Measurements from ENCODE around the gene NSG1. TPM values are rescaled to one million over a fixed set of nuclear protein-coding genes. Genes with fewer than 3 reads are reported as not detected.

The NSG1 gene
- total RNA-seq, 1 donor from 2014 or later = 41.6 TPM

DNA sequence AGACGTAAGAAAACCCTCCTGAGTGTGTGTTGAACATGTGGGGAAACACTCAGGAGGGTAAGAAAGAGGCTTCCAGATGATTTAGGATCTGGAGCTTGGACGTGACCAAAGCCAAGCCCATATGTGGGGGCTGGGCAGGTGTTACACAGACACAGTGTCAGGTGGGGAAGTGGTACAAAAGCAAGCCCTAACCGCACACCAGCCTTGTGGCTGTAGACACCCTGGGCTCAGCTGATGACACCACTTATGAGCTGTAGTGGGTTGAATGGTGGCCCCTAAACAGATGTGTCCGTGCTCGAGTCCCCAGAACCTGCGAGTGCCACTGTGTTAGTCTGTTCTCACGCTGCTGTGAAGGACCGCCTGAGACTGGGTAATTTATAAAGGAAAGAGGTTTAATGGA, 25.0 kb upstream of the NSG1 start:
- Histone ChIP-seq H3K36me3 (no peaks in the 10 kb centered on the region), H3K27ac (no peak overlapping the region), H2AFZ (replicated peaks) (no peak overlapping the region), H3K9me3 (ENCODE audit: low read depth) (no peaks in the 10 kb centered on the region), H3K4me3 (no peak overlapping the region), H3K4me1 (peaks cover 6% of the 10 kb centered on the region), H3F3A (ENCODE audit: low read depth) (peaks cover 8% of the 10 kb centered on the region), H3K4me2 (no peak overlapping the region), H3K27me3 (no peaks in the 10 kb centered on the region), H3K79me2 (ENCODE audit: low read depth) (no peaks in the 10 kb centered on the region), H4K20me1 (ENCODE audit: low read depth) (no peaks in the 10 kb centered on the region), H3K9ac (no peak overlapping the region)
- peak overlapping the region; percentile 8 for H3K4me3 Mint-ChIP-seq
- TF ChIP-seq, protein P1, sequence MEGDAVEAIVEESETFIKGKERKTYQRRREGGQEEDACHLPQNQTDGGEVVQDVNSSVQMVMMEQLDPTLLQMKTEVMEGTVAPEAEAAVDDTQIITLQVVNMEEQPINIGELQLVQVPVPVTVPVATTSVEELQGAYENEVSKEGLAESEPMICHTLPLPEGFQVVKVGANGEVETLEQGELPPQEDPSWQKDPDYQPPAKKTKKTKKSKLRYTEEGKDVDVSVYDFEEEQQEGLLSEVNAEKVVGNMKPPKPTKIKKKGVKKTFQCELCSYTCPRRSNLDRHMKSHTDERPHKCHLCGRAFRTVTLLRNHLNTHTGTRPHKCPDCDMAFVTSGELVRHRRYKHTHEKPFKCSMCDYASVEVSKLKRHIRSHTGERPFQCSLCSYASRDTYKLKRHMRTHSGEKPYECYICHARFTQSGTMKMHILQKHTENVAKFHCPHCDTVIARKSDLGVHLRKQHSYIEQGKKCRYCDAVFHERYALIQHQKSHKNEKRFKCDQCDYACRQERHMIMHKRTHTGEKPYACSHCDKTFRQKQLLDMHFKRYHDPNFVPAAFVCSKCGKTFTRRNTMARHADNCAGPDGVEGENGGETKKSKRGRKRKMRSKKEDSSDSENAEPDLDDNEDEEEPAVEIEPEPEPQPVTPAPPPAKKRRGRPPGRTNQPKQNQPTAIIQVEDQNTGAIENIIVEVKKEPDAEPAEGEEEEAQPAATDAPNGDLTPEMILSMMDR (IDR thresholded peaks at IDR 0.05) = no peak
- TF ChIP-seq EZH2 (IDR thresholded peaks at IDR 0.05) (no peak), EZH2phosphoT487 (IDR thresholded peaks at IDR 0.05) (no peak)
- no peaks in the 10 kb centered on the region for H3K36me3 Mint-ChIP-seq
- peaks cover 41% of the 10 kb centered on the region for H3K4me1 Mint-ChIP-seq
- DNase-seq (ENCODE audit: low spot score) = no peak
- H3K27me3 Mint-ChIP-seq (ENCODE audit: insufficient read depth, low read depth) = peaks cover 36% of the 10 kb centered on the region
- no peak overlapping the region for H3K27ac Mint-ChIP-seq
- peaks cover 16% of the 10 kb centered on the region for H3K9me3 Mint-ChIP-seq

DNA sequence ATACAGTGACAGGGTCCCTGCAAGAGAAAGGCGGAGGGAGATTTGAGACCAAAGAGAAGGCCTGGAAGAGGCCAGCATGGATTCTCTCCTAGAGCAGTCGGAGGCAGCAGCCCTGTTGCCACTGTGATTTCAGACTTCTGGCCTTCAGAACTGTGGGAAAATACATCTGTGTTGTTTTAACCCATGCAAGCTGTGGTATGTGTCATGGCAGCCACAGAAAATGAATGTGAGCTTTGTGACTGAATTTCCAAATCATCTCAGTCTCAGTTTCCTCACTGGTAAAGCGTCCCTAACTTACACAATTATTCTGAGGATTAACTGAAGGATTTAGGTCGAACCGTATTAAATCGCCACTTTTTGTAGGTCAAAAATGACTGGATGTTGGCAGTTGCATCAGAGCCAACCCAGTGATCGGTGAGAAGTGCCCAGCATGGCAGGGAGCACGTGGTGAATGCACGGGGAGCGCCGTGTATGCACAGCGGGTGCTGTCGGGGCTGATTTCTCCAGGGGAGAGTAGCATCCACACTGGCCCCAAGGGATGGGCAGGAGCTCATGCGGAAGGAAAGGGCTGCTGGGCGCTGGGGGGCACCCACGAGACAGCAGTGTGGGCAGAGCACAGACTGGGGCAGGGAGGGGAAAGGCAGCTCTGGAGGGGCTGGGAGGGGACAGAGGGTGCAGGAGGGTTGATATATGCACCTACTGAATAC, 23.8 kb upstream of the NSG1 start:
- peaks cover 8% of the 10 kb centered on the region for H3F3A ChIP-seq (ENCODE audit: low read depth)
- H3K27me3 Mint-ChIP-seq (ENCODE audit: insufficient read depth, low read depth) = peaks cover 30% of the 10 kb centered on the region

DNA sequence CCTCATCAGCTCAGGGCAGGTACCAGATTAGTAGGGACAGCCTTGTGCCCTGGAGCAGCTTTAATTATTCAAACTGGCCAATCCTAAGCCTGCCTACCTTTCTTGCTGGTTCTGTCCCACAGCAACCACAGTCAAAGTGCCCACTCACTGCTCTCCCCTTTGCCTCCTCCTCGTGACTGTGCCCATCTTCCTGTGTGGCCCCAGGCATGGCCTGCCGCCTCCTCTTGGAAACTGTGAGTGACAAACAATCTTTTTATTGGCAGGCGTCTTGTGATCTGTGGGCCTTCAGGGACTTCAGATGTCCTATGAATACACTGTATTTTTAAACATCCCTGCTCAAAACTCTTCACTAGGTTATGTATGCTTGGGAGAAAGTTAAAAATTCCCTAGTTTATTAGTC, 22.8 kb upstream of the NSG1 start:
- Histone ChIP-seq H3K9ac (no peak overlapping the region), H2AFZ (replicated peaks) (no peak overlapping the region), H3K4me2 (no peak overlapping the region), H3K36me3 (no peaks in the 10 kb centered on the region), H3K27ac (no peak overlapping the region), H3K27me3 (no peaks in the 10 kb centered on the region), H3K4me1 (no peaks in the 10 kb centered on the region), H3F3A (ENCODE audit: low read depth) (peaks cover under 1% of the 10 kb centered on the region), H3K79me2 (ENCODE audit: low read depth) (no peaks in the 10 kb centered on the region), H4K20me1 (ENCODE audit: low read depth) (no peaks in the 10 kb centered on the region), H3K4me3 (no peak overlapping the region), H3K9me3 (ENCODE audit: low read depth) (no peaks in the 10 kb centered on the region)
- no peak for TF ChIP-seq EZH2 (IDR thresholded peaks at IDR 0.05)
- TF ChIP-seq, protein P1 (IDR thresholded peaks at IDR 0.05) = no peak
- TF ChIP-seq EZH2phosphoT487 (IDR thresholded peaks at IDR 0.05) = no peak
- H3K9me3 Mint-ChIP-seq = peaks cover 16% of the 10 kb centered on the region
- DNase-seq (ENCODE audit: low spot score) = no peak
- H3K27me3 Mint-ChIP-seq (ENCODE audit: insufficient read depth, low read depth) = peaks cover 34% of the 10 kb centered on the region
- H3K36me3 Mint-ChIP-seq = no peaks in the 10 kb centered on the region
- H3K4me3 Mint-ChIP-seq = no peak overlapping the region
- H3K4me1 Mint-ChIP-seq = peaks cover 26% of the 10 kb centered on the region
- no peak overlapping the region for H3K27ac Mint-ChIP-seq

More for the DNA sequence above, 23.8 kb upstream of the NSG1 start:
- Histone ChIP-seq H3K36me3 (no peaks in the 10 kb centered on the region), H3K9me3 (ENCODE audit: low read depth) (no peaks in the 10 kb centered on the region), H3K79me2 (ENCODE audit: low read depth) (no peaks in the 10 kb centered on the region), H3K27me3 (no peaks in the 10 kb centered on the region), H3K4me2 (no peak overlapping the region), H3K4me1 (peaks cover 4% of the 10 kb centered on the region), H3K9ac (no peak overlapping the region), H3K27ac (no peak overlapping the region), H4K20me1 (ENCODE audit: low read depth) (no peaks in the 10 kb centered on the region), H2AFZ (replicated peaks) (no peak overlapping the region), H3K4me3 (no peak overlapping the region)
- peak overlapping the region; percentile 54 for H3K4me3 Mint-ChIP-seq
- DNase-seq (ENCODE audit: low spot score) = no peak
- H3K9me3 Mint-ChIP-seq = peaks cover 16% of the 10 kb centered on the region
- H3K36me3 Mint-ChIP-seq = no peaks in the 10 kb centered on the region
- peak overlapping the region; percentile 86 for H3K27ac Mint-ChIP-seq
- TF ChIP-seq, protein P1 (IDR thresholded peaks at IDR 0.05) = no peak
- TF ChIP-seq EZH2 (IDR thresholded peaks at IDR 0.05) = no peak
- TF ChIP-seq EZH2phosphoT487 (IDR thresholded peaks at IDR 0.05) = no peak
- peaks cover 31% of the 10 kb centered on the region for H3K4me1 Mint-ChIP-seq
